NCI-H2196 (cell line): ENCODE data around the gene MRPL54.
A peak's percentile ranks its signal among the peaks of the same experiment; 100 is the strongest.
"Not testable (repeated sequence)": the region's sequence is repeated elsewhere in the genome, so short reads cannot be mapped to it uniquely, and the experiment has no call there.

Experiments
- DNase-seq: peaks from one replicate; lab custom pipeline; 2025; ENCODE audit not compliant: unreplicated experiment; lab: John Stamatoyannopoulos, UW

MRPL54 gene

DNA sequence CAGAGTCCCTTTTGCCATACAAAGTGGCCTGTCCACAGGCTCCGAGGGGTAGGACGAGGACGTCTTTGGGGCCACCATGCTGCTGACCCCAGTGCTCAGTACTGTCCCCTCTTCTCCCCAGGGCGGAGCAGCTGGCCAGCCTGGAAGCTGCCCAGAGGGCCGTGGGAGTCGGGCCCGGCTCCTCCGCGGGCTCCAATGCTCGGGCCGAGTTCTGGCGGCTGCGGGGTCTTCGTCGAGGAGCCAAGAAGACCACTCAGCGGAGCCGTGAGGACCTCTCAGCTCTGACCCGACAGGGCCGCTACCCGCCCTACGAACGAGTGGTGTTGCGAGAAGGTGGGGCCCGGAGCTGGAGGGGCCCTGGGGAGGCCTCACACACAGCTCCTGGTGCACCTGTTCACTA is 22.1 kb upstream of the MRPL54 start:
- DNase-seq: no peak

DNA sequence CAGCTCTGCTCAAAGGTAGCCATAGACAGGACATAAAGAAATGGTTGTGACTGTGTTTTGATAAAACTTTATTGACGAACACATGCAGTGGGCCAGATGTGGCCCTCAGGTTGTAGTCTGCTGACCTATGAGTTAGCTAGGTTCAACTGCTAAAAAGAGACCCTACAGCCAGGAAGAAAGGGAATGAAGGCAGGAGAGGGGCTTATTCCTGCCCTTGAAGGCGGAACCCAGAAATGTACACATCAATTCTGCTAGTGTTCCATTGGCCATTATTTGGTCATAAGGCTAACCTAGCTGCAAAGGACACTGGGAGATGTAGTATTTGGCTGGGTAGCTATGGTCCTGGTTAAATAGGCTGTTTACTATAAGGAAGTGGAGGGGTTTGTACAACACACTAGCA is 19.0 kb upstream of the MRPL54 start:
- peak; percentile 11 for DNase-seq

DNA sequence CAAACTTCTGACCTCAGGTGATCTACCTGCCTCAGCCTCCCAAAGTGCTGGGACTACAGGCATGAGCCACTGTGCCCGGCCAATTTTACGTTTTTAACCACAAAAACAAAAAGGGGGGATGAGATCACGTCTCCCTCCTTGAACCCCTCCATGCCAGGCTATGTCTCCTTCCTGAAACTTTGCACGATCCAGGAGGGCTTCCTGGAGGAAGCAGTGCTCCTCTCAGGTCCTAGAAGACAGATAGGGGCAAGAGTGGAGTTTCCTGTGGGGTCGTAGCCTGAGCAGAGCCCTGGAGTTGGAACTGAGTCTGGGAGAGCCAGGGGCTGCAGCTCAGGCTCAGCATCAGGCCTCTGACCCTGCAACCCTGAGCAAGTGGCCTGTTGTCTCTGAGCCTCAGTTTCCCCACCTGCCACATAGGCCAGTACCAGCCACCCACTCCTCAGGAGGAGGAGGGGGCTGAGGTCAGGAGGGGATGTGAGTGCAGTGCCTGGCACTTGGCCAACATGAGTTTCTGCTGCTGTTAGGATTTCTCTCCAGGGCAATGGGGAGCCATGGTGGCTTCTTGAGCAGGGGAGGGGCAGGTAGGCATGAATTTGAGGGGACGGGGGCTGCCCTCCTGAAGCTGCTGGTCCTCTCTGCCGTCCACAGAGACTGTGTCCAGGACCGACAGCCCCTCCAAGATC is 17.0 kb upstream of the MRPL54 start:
- no peak for DNase-seq

DNA sequence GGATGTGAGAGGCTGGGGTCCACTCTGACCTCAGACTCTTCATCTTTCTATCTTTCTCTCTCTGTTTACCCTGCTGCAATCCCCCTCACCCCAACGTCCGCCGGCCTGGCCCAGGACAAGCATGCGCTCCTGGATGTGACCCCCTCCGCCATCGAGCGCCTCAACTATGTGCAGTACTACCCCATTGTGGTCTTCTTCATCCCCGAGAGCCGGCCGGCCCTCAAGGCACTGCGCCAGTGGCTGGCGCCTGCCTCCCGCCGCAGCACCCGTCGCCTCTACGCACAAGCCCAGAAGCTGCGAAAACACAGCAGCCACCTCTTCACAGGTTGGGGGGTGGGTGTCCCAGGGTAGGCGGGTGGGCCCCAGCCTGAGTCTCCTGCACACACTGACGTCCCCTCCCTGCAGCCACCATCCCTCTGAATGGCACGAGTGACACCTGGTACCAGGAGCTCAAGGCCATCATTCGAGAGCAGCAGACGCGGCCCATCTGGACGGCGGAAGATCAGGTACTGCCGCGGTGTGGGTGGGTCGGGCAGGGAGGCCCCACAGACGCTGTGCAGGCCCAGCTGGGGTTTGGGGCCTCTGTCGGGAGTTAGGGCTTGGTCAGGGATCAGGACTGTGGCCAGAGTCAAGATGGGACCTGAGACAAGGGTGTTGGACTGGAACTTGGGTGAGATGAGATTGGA is 16.0 kb upstream of the MRPL54 start:
- DNase-seq: no peak

DNA sequence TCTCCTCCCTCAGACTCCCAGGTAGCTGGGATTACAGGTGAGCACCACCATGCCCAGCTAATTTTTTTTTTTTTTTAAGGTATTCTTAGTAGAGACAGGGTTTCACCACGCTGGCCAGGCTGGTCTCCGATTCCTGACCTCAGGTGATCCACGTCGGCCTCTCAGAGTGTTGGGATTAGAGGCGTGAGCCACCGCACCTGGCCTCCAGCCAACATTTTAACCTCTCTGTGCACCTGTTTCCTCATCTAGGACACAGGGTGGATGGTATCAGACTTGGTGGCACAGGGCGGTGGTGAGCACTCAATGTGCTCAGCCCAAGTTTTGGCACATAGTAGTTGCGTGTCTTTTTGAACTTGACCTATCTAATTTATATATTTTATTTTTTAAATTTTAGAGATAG is 13.5 kb upstream of the MRPL54 start:
- DNase-seq: peak; percentile 37

DNA sequence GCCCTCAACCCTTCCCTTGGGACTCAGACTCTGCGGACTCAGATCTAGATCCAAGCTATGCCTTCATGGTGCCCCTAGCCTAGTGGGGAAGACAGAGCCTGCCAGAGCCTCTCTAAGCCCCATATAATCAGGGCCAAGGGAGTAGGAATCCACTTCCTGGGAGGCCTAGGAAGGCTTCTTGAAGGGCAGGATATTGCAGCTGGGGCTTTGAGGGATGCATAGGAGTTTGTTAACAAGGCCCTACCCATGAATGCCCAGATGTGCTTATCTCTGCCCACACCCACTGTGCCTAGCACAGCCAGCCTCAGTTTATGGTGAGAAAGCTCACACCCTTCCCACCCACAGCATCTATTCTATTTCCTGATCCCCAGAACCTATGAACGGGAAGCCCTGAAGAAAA is 12.3 kb upstream of the MRPL54 start:
- DNase-seq: no peak

DNA sequence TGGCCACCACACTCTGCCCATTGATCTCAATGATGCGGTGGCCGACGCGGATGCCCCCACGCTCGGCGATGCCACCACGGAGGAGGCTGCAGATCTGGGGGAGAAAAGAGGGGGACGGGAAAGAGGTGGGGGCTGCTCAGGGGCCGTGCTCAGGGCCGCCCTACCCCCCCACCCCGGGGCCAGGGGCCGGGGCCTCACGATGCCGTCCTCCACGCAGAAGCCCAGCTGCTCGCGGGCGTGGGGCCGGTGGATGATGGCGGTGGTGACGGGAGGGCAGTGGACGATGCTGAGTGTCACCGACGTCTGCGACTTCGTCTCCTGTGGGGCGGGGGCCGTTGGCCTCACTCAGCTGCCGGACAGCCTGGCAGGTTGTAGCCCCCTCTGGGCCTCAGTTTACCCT is 11.2 kb upstream of the MRPL54 start:
- no peak for DNase-seq

DNA sequence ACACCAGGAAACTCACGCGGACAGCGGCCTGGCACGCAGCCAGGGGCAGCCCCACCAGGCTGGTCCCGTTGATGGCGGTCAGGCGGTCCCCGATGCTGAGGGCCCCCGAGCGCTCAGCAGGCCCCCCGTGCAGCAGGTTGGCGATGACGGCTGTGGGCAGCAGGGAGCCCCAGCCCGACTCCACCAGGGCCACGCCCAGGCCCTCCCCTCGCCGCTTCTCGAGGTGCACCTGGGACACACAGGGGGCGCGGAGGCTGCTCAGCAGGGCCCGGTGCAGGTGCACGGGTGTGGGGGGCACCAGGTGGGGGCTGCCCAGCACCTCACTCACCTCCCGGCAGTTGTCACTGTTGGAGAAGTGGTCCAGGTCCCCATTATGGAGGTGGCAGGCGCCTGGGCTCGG is 10.0 kb upstream of the MRPL54 start:
- DNase-seq: no peak

DNA sequence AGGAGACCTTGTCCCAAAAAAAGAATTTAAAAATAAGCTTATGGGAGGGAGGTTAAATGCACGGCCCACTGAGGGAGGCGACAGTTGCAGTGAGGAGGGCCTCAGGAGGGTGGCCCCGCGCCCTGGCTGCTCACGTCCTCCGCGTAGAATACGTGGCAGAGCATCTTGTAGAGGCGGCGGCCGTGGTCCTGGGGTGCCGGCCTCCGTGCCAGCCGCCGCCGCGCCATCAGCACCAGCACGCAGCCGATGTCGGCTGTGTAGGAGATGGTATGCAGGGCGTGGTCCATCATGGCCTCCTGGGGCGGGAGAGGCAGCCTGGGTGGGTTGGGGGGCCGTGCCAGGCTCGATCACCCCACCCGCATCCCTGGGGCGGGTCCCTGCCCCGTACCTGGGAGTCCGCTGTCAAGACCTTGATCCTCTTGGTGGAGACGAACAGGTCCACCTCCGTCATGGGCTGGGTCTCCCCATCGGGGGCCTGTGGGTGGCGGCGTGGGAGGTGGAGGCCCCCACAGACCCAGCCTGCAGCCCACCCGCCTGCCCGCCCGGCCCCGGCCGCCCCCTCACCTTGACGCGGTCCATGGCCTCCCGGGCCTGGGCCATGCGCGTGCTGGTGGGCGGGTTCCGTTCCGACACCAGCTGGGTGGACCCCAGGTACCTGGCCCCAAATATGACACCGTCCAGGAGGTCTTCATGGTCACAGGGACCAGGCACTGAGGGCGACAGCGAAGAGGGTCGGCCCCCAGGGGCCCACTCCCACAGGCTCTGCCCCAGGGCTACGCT is 8.7 kb upstream of the MRPL54 start:
- no peak for DNase-seq

DNA sequence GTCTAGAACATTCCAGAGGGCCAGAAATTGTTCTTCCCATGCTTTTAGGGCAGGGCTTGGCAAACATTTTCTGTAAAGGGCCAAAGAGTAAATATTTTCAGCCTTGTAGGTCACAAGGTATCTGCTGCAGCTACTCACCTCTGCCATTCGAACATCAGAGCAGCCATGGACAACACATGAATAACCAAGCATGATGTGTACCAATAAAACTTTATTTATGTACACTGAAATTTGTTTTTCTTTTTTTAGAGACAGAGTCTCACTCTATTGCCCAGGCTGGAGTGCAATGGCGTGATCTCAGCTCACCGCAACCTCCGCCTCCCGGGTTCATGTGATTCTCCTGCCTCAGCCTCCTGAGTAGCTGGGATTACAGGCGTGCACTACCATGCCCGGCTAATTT is 4.8 kb upstream of the MRPL54 start:
- DNase-seq: not testable (repeated sequence)

DNA sequence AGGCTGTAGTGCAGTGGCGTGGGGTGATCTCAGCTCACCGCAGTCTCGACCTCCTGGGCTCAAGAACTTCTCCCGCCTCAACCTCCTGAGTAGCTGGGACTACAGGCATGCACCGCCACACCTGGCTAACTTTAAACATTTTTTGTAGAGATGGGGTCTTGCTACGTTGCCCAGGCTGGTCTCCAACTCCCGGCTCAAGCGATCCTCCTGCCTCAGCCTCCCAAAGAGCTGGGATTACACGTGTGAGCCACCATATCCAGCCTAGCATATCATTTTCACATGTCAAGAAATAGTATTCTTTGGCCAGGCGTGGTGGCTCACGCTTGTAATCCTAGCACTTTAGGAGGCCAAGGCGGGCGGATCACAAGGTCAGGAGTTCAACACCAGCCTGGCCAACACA is 4.2 kb upstream of the MRPL54 start:
- DNase-seq: not testable (repeated sequence)

DNA sequence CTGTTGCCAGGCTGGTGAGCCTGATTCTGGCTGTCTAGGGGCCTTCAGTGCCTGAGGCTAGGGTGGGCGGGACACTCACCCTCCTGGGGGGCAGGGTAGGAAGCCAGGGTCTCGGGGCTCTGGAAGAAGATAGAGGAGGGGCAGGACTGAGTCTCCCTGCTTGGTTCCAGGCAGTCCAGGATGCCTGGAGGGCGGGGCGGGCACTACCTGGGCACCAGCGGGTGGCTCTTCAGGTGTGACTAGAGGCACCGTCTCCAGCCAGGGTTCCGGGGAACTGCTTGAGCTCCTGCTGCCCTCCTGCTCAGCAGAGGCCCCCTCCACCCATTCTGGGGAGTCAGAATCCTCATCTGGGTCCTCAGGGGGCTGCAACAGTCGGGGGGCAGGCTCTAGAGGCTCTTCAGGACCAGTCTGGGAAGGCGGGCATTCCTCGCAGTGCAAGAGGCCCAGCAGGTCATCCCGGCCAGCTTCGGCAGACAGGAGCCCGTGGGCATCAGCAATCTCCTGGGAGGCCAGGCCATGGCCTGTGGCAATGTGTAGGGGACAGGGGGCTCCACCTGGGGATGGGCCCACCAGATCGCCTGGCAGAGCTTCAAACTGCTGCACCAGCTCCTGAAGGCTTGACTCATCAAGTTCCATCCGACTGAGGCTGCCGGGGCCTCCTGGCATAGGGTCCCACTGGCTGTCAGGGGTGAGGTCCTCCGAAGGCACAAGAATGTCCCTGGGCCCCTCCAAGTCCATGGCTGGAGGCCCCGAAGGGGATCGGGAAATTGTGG is 2.8 kb upstream of the MRPL54 start:
- no peak for DNase-seq

DNA sequence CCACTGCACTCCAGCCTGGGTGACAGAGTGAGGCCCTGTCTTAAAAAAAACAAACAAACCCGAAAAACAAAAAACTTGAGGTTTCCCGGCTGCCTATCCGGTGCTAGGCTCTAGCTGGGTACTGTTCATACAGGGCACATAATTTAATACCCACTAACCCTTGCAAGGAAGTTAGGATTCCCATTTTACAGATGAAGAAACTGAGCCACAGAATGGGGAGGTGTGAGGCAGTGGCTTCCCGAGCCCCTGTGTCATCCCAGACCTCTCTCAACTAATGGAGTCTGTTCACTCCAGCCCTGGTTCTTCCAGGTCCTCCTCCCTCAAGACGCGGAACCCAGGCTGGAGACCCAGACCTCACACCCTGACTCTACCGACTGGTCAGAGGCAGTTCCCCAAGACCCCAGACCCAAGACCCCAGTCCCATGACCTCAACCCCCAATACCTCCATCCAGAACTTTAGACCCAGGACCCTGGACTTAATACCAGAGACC is 1.6 kb upstream of the MRPL54 start:
- DNase-seq: no peak

DNA sequence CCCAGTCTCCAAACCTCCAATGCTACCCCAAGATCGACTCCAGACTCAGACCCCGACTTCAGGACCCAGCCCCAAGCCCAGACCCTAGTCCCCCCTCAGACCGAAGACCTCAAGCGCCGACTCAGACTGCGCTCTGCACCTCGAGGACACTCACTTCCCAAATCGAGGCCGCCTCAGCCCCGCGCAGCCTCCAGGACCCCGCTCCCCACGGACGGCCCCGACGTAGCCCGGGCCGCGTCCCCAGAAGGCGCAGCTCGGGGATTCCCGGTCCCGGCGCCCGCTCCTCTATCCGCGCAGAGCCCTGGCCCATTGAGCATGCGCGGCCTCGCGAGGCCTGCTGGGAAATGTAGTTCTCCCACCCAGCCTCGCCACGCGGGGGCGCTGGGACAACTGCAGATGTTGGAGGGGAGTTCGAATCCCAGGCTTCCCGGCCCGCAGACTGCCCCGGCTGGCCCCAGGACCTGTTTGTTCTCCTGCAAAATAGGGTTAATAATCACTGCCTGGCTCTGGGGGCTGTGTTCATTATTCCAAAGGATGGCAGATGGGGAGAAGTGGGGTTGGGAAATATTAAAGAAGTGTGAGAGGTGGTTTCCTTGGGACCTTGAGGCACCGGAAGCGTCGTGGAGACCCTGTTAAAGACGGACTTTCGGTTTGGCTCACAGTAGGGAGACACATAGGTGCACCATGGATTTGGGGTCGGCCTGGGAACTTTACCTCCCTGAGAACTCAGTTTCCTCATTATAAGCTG is 926 bp upstream of the MRPL54 start, which contains the start of gene APBA3:
Gene APBA3, minus strand, starts transcription at position 311 of the 748 bp plus-strand sequence. CDS start 1,428 bp downstream, outside the sequence.
- DNase-seq: peak; percentile 91

DNA sequence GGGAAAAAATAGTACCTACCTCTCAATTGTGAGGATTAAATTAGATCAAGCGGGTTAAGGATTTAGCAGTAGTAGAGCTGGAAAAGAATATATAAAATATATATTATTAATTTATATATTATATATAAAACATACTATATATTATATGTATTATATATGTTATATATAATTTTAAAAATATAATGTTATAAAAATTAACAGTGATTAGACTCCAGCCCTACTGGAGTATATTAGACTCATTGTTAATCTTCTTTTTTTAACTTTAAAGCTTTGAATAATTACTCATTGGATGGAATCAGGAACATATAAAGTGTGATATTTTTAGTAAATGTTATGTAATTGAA is 380 bp upstream of the MRPL54 start:
- DNase-seq: no peak

DNA sequence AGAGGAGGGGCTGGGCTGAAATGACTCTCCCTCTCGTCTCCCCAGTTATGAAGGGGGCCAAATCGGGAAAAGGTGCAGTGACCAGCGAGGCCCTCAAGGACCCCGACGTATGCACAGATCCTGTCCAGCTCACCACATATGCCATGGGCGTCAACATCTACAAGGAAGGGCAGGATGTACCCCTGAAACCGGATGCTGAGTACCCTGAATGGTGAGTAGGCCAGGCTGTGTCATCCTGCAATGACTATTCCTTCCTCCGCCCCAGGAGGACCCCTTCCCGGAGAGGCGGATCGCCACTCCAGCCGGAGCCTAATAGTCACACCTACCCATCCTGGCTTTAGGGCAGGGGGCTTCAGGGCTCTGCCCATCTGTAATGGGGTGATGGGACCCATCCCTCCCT is 2.6 kb downstream of the MRPL54 start:
- DNase-seq: no peak

DNA sequence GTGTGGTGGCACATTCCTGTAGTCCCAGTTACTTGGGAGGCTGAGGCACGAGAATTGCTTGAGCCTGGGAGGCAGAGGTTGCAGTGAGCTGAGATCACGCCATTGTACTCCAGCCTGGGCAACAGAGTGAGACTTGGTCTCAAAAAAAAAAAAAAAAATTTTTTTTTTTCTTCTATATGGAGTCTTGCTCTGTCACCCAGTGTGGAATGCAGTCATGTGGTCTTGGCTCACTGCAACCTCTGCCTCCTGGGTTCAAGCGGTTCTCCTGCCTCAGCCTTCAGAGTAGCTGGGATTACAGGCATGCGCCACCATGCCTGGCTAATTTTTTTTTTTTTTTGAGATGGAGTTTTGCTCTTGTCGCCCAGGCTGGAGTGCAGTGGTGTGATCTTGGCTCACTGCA is 3.3 kb downstream of the MRPL54 start:
- not testable (repeated sequence) for DNase-seq

DNA sequence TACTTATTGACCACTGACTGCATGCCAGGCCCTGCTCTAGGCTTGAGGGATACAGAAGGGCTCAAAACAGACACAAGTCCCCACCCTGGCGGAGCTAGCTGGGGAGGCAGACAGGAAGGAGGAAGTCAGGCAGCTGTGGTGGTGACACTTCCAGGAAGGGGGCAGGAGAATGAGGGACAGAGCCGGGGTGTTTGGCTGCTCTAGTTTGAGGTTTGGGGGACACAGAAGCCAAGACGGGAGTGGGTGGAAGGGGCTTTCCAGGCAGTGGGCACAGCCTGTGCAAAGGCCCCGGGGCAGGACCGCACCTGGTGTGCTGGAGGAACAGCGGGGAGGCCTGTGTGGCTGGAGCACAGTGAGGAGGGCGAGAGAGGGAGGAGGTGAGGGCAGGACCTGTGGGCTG is 4.0 kb downstream of the MRPL54 start:
- DNase-seq: no peak

DNA sequence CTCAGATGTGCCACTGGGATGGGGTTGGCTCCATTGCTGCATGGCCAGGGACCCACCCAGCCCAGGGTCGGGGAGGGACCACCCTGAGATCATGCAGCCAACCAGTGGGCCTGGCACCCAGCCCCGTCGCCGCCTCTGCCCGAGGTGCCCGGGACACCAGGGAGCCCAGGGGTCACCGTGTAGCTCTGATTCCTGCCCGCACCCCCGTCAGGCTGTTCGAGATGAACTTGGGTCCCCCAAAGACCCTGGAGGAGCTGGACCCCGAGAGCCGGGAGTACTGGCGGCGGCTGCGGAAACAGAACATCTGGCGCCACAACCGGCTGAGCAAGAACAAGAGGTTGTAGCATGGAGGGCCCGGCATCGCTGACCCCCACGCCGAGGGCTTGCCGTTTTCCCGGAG is 4.6 kb downstream of the MRPL54 start:
- no peak for DNase-seq

DNA sequence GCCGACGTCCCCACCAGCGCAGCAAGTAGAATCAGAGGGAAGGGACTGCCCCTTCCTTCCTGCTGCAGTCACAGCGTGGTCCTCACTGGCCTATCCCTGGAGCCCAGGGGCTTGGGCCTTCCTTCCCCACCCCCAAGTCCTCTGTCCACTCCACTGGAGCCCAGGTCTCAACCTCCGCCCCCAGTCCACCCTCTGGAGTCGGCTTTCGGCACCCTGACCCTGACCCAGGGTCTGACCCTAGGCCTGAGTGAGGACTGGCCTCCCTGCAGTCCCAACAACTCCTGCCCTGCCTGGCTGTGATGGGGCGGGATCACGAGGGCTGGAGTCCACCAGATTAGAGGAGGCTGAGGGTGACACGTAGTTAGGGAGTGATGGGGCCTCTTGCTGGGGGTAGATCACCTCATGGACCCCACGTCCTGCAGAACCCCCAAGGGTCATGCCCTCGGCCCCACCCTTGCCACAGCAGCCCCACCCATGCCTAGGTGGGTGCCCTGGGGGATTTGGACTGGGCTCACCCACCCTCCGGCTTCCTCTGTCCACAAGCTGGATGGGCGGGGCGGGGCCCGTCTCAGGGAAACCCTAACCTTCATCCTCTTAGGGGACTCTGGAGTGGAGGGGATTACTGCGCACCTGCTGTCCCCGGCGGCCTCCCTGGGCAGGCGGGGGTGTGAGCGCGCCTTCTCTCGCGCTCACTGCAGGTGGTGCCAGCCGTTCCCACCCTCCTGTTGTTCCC is 5.7 kb downstream of the MRPL54 start:
- no peak for DNase-seq
